Right ventricle myocardium inferior (tissue), 1 donor: ENCODE data around the gene ZNF296. TPM values are rescaled to one million over a fixed set of nuclear protein-coding genes. Genes with fewer than 3 reads are reported as not detected.

Source experiments
- ATAC-seq: fragments of 200-7000 bp; cut with Tn5 transposase; one replicate; pipeline ENCODE4 v1.9.1; 2020; ENCODE audit warnings: mild to moderate bottlenecking, moderate library complexity
- DNase-seq: peaks from one replicate; pipeline ENCODE4 v3.0.0; 2021; ENCODE audit errors: missing footprints
- intact Hi-C: fragments of 100-400 bp; cut with DNase I; formaldehyde crosslinking; loops from one replicate; pipeline ENCODE4 v1.11.0; 2022
- total RNA-seq: library from RNA; stranded (reverse); fragmentation: NEBNext Ultra II Directional; extraction: Animal tissue kit (Norgen Biotek cat#: 25700); gene quantifications from one replicate; pipeline ENCODE4 v1.2.1, GENCODE V29; 2021
- donor health status: DM: no; HTN: yes; CAD: no; lungs with severe emphysema.

Gene ZNF296
- total RNA-seq, 1 donor from 2014 or later = 0.19 TPM

- ATAC-seq = peak; percentile 90
- peak; percentile 97 for DNase-seq
- intact Hi-C loops = loop anchor here (5.0 kb wide), 1 partner anchor 84 kb away; the partner anchor contains the start of genes BLOC1S3 and TRAPPC6A
These were observed 16.7 kb upstream of the ZNF296 start, which contains the start of gene PPP1R37 for GRCh38 chr19:45092747-45093678. PPP1R37 (plus strand) TSS chr19:45093179; CDS start chr19:45093326, 147 bp downstream.

GRCh38 chr19:45091031-45091923 is 15.0 kb upstream of the ZNF296 start:
- intact Hi-C loops = loop anchor here (5.0 kb wide), 1 partner anchor 86 kb away; the partner anchor contains the start of genes BLOC1S3 and TRAPPC6A
- DNase-seq (peak; percentile 98), ATAC-seq (peak; percentile 96)

- ATAC-seq (no peak), DNase-seq (no peak)
- intact Hi-C loops = loop anchor here (5.0 kb wide), 1 partner anchor 87 kb away; the partner anchor contains the start of genes BLOC1S3 and TRAPPC6A
These were observed 14.3 kb upstream of the ZNF296 start for GRCh38 chr19:45090606-45091005.

GRCh38 chr19:45090034-45090433 is 13.8 kb upstream of the ZNF296 start:
- DNase-seq (peak; percentile 52), ATAC-seq (no peak)
- intact Hi-C loops = loop anchor here (5.0 kb wide), 1 partner anchor 87 kb away; the partner anchor contains the start of genes BLOC1S3 and TRAPPC6A

- DNase-seq = peak; percentile 34
- ATAC-seq = no peak
- intact Hi-C loops = no loop called here
These were observed 11.3 kb upstream of the ZNF296 start for GRCh38 chr19:45087531-45087930.

GRCh38 chr19:45086480-45086879 is 10.2 kb upstream of the ZNF296 start:
- no peak for ATAC-seq
- intact Hi-C loops = no loop called here

GRCh38 chr19:45082170-45082569 is 5.9 kb upstream of the ZNF296 start:
- DNase-seq (no peak), ATAC-seq (no peak)
- intact Hi-C loops = no loop called here

More at GRCh38 chr19:45086480-45086879, 10.2 kb upstream of the ZNF296 start:
- no peak for DNase-seq

- intact Hi-C loops = no loop called here
- ATAC-seq = no peak
- DNase-seq = no peak
These were observed 3.7 kb upstream of the ZNF296 start for GRCh38 chr19:45079911-45080370.

- ATAC-seq (peak; percentile 86), DNase-seq (peak; percentile 88)
- intact Hi-C loops = no loop called here
These were observed 3.0 kb upstream of the ZNF296 start, which contains the start of gene GEMIN7 for GRCh38 chr19:45079063-45079910. GEMIN7 (plus strand) TSS chr19:45079260; CDS start chr19:45090115, 10,855 bp downstream.

- intact Hi-C loops = no loop called here
- ATAC-seq (no peak), DNase-seq (no peak)
These were observed 2.2 kb upstream of the ZNF296 start for GRCh38 chr19:45078390-45079062.

- intact Hi-C loops = no loop called here
- no peak for DNase-seq
- ATAC-seq = no peak
These were observed 813 bp upstream of the ZNF296 start for GRCh38 chr19:45076851-45077730.

GRCh38 chr19:45075301-45076028 is 813 bp downstream of the ZNF296 start:
- ATAC-seq = peak; percentile 65
- peak; percentile 92 for DNase-seq
- intact Hi-C loops = no loop called here

- intact Hi-C loops = no loop called here
- no peak for DNase-seq
- no peak for ATAC-seq
These were observed 1.5 kb downstream of the ZNF296 start for GRCh38 chr19:45074744-45075300.

GRCh38 chr19:45071969-45072790 is 4.1 kb downstream of the ZNF296 start:
- DNase-seq (no peak), ATAC-seq (no peak)
- intact Hi-C loops = no loop called here

GRCh38 chr19:45071545-45071938 is 4.7 kb downstream of the ZNF296 start:
- no peak for DNase-seq
- intact Hi-C loops = no loop called here
- ATAC-seq = no peak
